Common myeloid progenitor, CD34-positive (primary cell): ENCODE results near the gene EIF2A.
"Not testable (repeated sequence)": the region's sequence is repeated elsewhere in the genome, so short reads cannot be mapped to it uniquely, and the experiment has no call there.

Experiments used
- CTCF ChIA-PET: fragments of 350-600 bp; sonication (Branson Sonifier 250); formaldehyde crosslinking; loops from one replicate; lab custom pipeline; 2021; ENCODE audit warnings: antibody characterized with exemption; lab: Charles Lee
- POLR2A ChIA-PET: fragments of 350-600 bp; sonication (Branson Sonifier 250); formaldehyde crosslinking; loops from one replicate; lab custom pipeline; 2021; ENCODE audit warnings: antibody characterized with exemption; lab: Charles Lee
- DNase-seq, 3 donors: peaks; one replicate each; pipeline versions ENCODE4 v3.0.0 to v3.0.0-alpha.2; 2013
- H3K27ac ChIP-seq, 2 experiments: 1 replicate in 1 of 2; 2 replicates in 1 of 2; pipeline ENCODE4 v1.7.0; 2013; ENCODE audit warnings: inconsistent platforms in 2 of 2, low read length in 2 of 2, mild to moderate bottlenecking in 2 of 2, low read depth in 1 of 2, moderate library complexity in 1 of 2; ENCODE audit not compliant: severe bottlenecking in 2 of 2, insufficient read depth in 1 of 2, poor library complexity in 1 of 2
- H3K27me3 ChIP-seq, 5 experiments: replicated peaks in 2 of 5; 1 replicate in 3 of 5; 2 replicates in 2 of 5; pipeline versions ENCODE4 v1.6.1 to v1.7.0; 2013; ENCODE audit warnings: low read length in 4 of 5, mild to moderate bottlenecking in 2 of 5, moderate library complexity in 2 of 5, inconsistent platforms in 1 of 5; ENCODE audit not compliant: insufficient read depth in 5 of 5, control insufficient read depth in 4 of 5
- H3K36me3 ChIP-seq, 4 experiments: 1 replicate in 2 of 4; 2 replicates in 2 of 4; pipeline versions ENCODE4 v1.6.1 to v1.7.0; 2013; ENCODE audit warnings: low read length in 3 of 4, control low read depth in 1 of 4, mild to moderate bottlenecking in 1 of 4; ENCODE audit not compliant: control insufficient read depth in 4 of 4, insufficient read depth in 4 of 4
- H3K4me1 ChIP-seq, 4 experiments: 1 replicate in 3 of 4; 2 replicates in 1 of 4; pipeline versions ENCODE4 v1.6.1 to v1.7.1; 2013; ENCODE audit warnings: low read length in 3 of 4, mild to moderate bottlenecking in 3 of 4, control low read depth in 1 of 4, inconsistent platforms in 1 of 4, moderate library complexity in 1 of 4; ENCODE audit not compliant: control insufficient read depth in 4 of 4, insufficient read depth in 4 of 4; ENCODE audit errors: control extremely low read depth in 1 of 4
- H3K4me3 ChIP-seq, 7 experiments: 1 replicate in 4 of 7; 2 replicates in 3 of 7; pipeline versions ENCODE4 v1.5.1 to v1.7.0; 2013; ENCODE audit warnings: mild to moderate bottlenecking in 7 of 7, low read length in 6 of 7, moderate library complexity in 6 of 7, inconsistent platforms in 2 of 7, low read depth in 2 of 7, control low read depth in 1 of 7; ENCODE audit not compliant: insufficient read depth in 4 of 7, control insufficient read depth in 1 of 7; ENCODE audit errors: extremely low read depth in 1 of 7
- H3K9me3 ChIP-seq, 5 experiments: 1 replicate in 4 of 5; 2 replicates in 1 of 5; pipeline versions ENCODE4 v1.6.1 to v1.7.1; 2013; ENCODE audit warnings: low read length in 4 of 5, mild to moderate bottlenecking in 2 of 5, inconsistent platforms in 1 of 5, low read depth in 1 of 5, moderate library complexity in 1 of 5; ENCODE audit not compliant: control insufficient read depth in 4 of 5, insufficient read depth in 2 of 5; ENCODE audit errors: control extremely low read depth in 1 of 5
- WGBS: methylation state at CpG from one replicate; pipeline ENCODE4 v1.1.5; 2013; ENCODE audit not compliant: insufficient coverage; 5-methylcytosine and 5-hydroxymethylcytosine counted together

Gene EIF2A

GRCh38 chr3:150597646-150598045, 51.1 kb downstream of the EIF2A start:
- no peak overlapping the region for H3K27ac ChIP-seq
- no peaks in the 10 kb centered on the region for H3K9me3 ChIP-seq
- ChIA-PET POLR2A (no interaction called here), CTCF (interaction anchor here (0.7 kb wide), 1 partner anchor 106 kb away, joined by 3 read pairs; the partner anchor contains the start of gene ERICH6)
- no peak overlapping the region for H3K4me3 ChIP-seq
- no peak for DNase-seq
- peaks cover 0 to 1% (median 0%) of the 10 kb centered on the region in 4 experiments for H3K36me3 ChIP-seq
- 100% methylated on average over 2 of the region's 4 CpGs for WGBS
- H3K27me3 ChIP-seq, result no peaks in the 10 kb centered on the region
- peaks cover 0 to 19% (median 6%) of the 10 kb centered on the region in 4 experiments for H3K4me1 ChIP-seq

GRCh38 chr3:150599611-150600297, 53.2 kb downstream of the EIF2A start:
- H3K9me3 ChIP-seq, result no peaks in the 10 kb centered on the region
- peaks cover 3 to 28% (median 16%) of the 10 kb centered on the region in 4 experiments for H3K4me1 ChIP-seq
- no peak overlapping the region for H3K27ac ChIP-seq
- no peaks in the 10 kb centered on the region for H3K36me3 ChIP-seq
- ChIA-PET CTCF (no interaction called here), POLR2A (no interaction called here)
- H3K27me3 ChIP-seq, result no peaks in the 10 kb centered on the region
- WGBS, result 20% methylated on average over 1 of the region's 4 CpGs
- H3K4me3 ChIP-seq, result no peak overlapping the region
- DNase-seq, result peak in 2 of 3 donors; percentile 78 to 79

GRCh38 chr3:150600647-150601530, 54.3 kb downstream of the EIF2A start:
- H3K36me3 ChIP-seq, H3K9me3 ChIP-seq, CTCF ChIA-PET, POLR2A ChIA-PET, DNase-seq, H3K4me3 ChIP-seq, H3K27me3 ChIP-seq, H3K27ac ChIP-seq: not testable (repeated sequence)
- H3K4me1 ChIP-seq, result peaks cover 4 to 39% (median 21%) of the 10 kb centered on the region in 4 experiments
- 96% methylated on average over 10 of the region's 13 CpGs for WGBS

- H3K36me3 ChIP-seq, result peaks cover under 1 to 4% (median 2%) of the 10 kb centered on the region in 4 experiments
- ChIA-PET CTCF (interaction anchor here (0.9 to 1.9 kb wide), 5 partner anchors 9 to 161 kb away, joined by 3 to 9 read pairs (median 5); partner anchors contain the start of genes SERP1 and SIAH2), POLR2A (interaction anchor here (0.6 to 1.0 kb wide), 2 partner anchors 56 to 992 kb away, joined by 3 to 4 read pairs; partner anchors contain the start of genes EIF2A and SERP1)
- H3K4me3 ChIP-seq, result peak overlapping the region in 6 of 7 experiments; percentile 76 to 99 (median 88)
- DNase-seq, result no peak
- WGBS, result 0% methylated on average over 2 of the region's 6 CpGs
- peaks cover 5 to 53% (median 28%) of the 10 kb centered on the region in 4 experiments for H3K4me1 ChIP-seq
- no peaks in the 10 kb centered on the region for H3K9me3 ChIP-seq
- no peaks in the 10 kb centered on the region for H3K27me3 ChIP-seq
- H3K27ac ChIP-seq, result peak overlapping the region; percentile 94 to 95
These were observed 56.0 kb downstream of the EIF2A start for GRCh38 chr3:150602426-150603152.

- peak; percentile 96 to 97 (median 96) for DNase-seq
- under 1% methylated on average over 64 of the region's 69 CpGs for WGBS
- POLR2A ChIA-PET, result interaction anchor here (0.6 to 1.0 kb wide), 3 partner anchors 20 to 991 kb away, joined by 3 to 4 read pairs (median 3); partner anchors contain the start of genes EIF2A and SERP1
- peaks cover 2 to 7% (median 3%) of the 10 kb centered on the region in 4 experiments for H3K36me3 ChIP-seq
- H3K4me1 ChIP-seq, result peaks cover 5 to 53% (median 28%) of the 10 kb centered on the region in 4 experiments
- CTCF ChIA-PET, result interaction anchor here (0.9 to 1.9 kb wide), 5 partner anchors 9 to 160 kb away, joined by 3 to 9 read pairs (median 5); partner anchors contain the start of genes SERP1 and SIAH2
- peak within 1 kb of the TSS; percentile 41 to 99 (median 86) for H3K4me3 ChIP-seq
- peak within 1 kb of the TSS; percentile 94 to 95 for H3K27ac ChIP-seq
- no peaks in the 10 kb centered on the region for H3K27me3 ChIP-seq
- H3K9me3 ChIP-seq, result no peaks in the 10 kb centered on the region
These were observed 56.8 kb downstream of the EIF2A start, which contains the start of gene SELENOT for GRCh38 chr3:150603153-150603979. Gene SELENOT (plus strand): TSS chr3:150603321. CDS start chr3:150603363, 42 bp downstream.

- CTCF ChIA-PET, result interaction anchor here (1.9 kb wide), 1 partner anchor 10 kb away, joined by 6 read pairs; no protein-coding TSS in a partner anchor
- Histone ChIP-seq H3K9me3 (no peaks in the 10 kb centered on the region), H3K36me3 (peaks cover 2 to 7% (median 3%) of the 10 kb centered on the region in 4 experiments), H3K4me3 (peak overlapping the region; percentile 41 to 99 (median 86)), H3K4me1 (peaks cover 5 to 53% (median 28%) of the 10 kb centered on the region in 4 experiments), H3K27me3 (no peaks in the 10 kb centered on the region), H3K27ac (peak overlapping the region; percentile 94 to 95)
- POLR2A ChIA-PET, result interaction anchor here (0.6 kb wide), 1 partner anchor 20 kb away, joined by 4 read pairs; no protein-coding TSS in a partner anchor
- WGBS, result 0% methylated on average over 6 of the region's 11 CpGs
- no peak for DNase-seq
These were observed 57.4 kb downstream of the EIF2A start for GRCh38 chr3:150603980-150604319.
